DND-41 (cell line): ENCODE measurements around the gene LCNL1.

Source experiments
- ATAC-seq: fragments of 200-7000 bp; cut with Tn5 transposase; 3 replicates; pipeline ENCODE4 v1.9.1; 2021; ENCODE audit warnings: low read depth; ENCODE audit not compliant: insufficient read depth
- DNase-seq: peaks from one replicate; pipeline ENCODE4 v3.0.0-alpha.2; 2020
- H2AFZ ChIP-seq: 2 replicates; pipeline ENCODE4 v1.6.0; 2012; ENCODE audit warnings: low read depth, low read length
- H3K27ac ChIP-seq: 2 replicates; pipeline ENCODE4 v1.5.1; 2012; ENCODE audit warnings: low read length, inconsistent platforms
- H3K27me3 ChIP-seq: fragments of 200-600 bp; sonication (generic); 2 replicates; pipeline ENCODE4 v1.6.0; 2012; ENCODE audit warnings: low read length, mild to moderate bottlenecking, inconsistent platforms; ENCODE audit not compliant: insufficient read depth, poor library complexity
- H3K36me3 ChIP-seq: 2 replicates; pipeline ENCODE4 v1.5.1; 2012; ENCODE audit warnings: low read length, inconsistent platforms; ENCODE audit not compliant: insufficient read depth
- H3K4me1 ChIP-seq: 2 replicates; pipeline ENCODE4 v1.5.1; 2012; ENCODE audit warnings: mild to moderate bottlenecking, low read length; ENCODE audit not compliant: insufficient read depth
- H3K4me2 ChIP-seq: 2 replicates; pipeline ENCODE4 v1.6.0; 2012; ENCODE audit warnings: mild to moderate bottlenecking, moderate library complexity, low read length, inconsistent platforms; ENCODE audit not compliant: insufficient read depth
- H3K4me3 ChIP-seq, 2 experiments: fragments of 200-600 bp in 1 of 2; shearing (Covaris generic) in 1 of 2; 2 replicates each; pipeline ENCODE4 v1.5.1; 2012 to 2016; ENCODE audit warnings: inconsistent platforms in 2 of 2, low read length in 2 of 2, mild to moderate bottlenecking in 2 of 2, low read depth in 1 of 2, moderate library complexity in 1 of 2
- H3K79me2 ChIP-seq: 2 replicates; pipeline ENCODE4 v1.6.0; 2012; ENCODE audit warnings: low read length, inconsistent platforms; ENCODE audit not compliant: insufficient read depth
- H3K9ac ChIP-seq: 2 replicates; pipeline ENCODE4 v1.6.0; 2012; ENCODE audit warnings: low read depth, mild to moderate bottlenecking, inconsistent platforms, low read length, moderate library complexity
- H3K9me3 ChIP-seq: 2 replicates; pipeline ENCODE4 v1.5.1; 2012; ENCODE audit warnings: low read length, moderate library complexity, mild to moderate bottlenecking, inconsistent platforms; ENCODE audit not compliant: insufficient read depth, severe bottlenecking
- H4K20me1 ChIP-seq: 2 replicates; pipeline ENCODE4 v1.6.0; 2012; ENCODE audit warnings: low read length; ENCODE audit not compliant: insufficient read depth
- EZH2 ChIP-seq: IDR thresholded peaks from 3 replicates; pipeline ENCODE4 v1.6.1; 2012; ENCODE audit warnings: borderline replicate concordance, low read depth, mild to moderate bottlenecking, moderate library complexity, low read length, inconsistent platforms; ENCODE audit not compliant: severe bottlenecking
- TF ChIP-seq, protein P1 (sequence below): IDR thresholded peaks from 2 replicates; pipeline ENCODE4 v1.5.1; 2012; ENCODE audit warnings: borderline replicate concordance, low read length, moderate library complexity, mild to moderate bottlenecking; ENCODE audit not compliant: poor library complexity, severe bottlenecking; ENCODE audit errors: extremely low read depth

LCNL1 gene

DNA sequence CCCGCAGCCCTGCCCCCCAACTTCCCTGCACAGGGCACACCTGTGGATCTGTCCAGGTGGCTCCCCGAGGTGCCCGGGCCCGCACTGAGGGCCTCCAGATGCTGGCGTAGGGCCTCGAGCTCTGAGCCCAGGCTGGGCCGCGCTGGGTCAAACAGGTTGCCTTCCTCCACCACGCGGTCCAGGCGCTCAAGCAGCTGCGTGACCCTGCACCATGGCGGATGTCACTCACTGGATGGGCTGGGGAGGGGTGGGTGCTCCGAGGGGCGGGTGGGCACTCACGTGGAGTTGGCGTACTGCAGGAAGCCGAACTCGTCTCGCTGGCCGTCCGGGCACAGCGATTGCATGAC lies 39.8 kb downstream of the LCNL1 start:
- H3K9ac ChIP-seq: no peak overlapping the region
- peaks cover 14% of the 10 kb centered on the region for H3K4me1 ChIP-seq
- no peaks in the 10 kb centered on the region for H3K79me2 ChIP-seq
- H2AFZ ChIP-seq: no peak overlapping the region
- no peak overlapping the region for H3K27ac ChIP-seq
- H3K9me3 ChIP-seq: no peaks in the 10 kb centered on the region
- H3K4me3 ChIP-seq: no peak overlapping the region
- no peaks in the 10 kb centered on the region for H3K27me3 ChIP-seq
- no peak for ATAC-seq
- DNase-seq: no peak
- no peak overlapping the region for H3K4me2 ChIP-seq
- TF ChIP-seq, protein P1, sequence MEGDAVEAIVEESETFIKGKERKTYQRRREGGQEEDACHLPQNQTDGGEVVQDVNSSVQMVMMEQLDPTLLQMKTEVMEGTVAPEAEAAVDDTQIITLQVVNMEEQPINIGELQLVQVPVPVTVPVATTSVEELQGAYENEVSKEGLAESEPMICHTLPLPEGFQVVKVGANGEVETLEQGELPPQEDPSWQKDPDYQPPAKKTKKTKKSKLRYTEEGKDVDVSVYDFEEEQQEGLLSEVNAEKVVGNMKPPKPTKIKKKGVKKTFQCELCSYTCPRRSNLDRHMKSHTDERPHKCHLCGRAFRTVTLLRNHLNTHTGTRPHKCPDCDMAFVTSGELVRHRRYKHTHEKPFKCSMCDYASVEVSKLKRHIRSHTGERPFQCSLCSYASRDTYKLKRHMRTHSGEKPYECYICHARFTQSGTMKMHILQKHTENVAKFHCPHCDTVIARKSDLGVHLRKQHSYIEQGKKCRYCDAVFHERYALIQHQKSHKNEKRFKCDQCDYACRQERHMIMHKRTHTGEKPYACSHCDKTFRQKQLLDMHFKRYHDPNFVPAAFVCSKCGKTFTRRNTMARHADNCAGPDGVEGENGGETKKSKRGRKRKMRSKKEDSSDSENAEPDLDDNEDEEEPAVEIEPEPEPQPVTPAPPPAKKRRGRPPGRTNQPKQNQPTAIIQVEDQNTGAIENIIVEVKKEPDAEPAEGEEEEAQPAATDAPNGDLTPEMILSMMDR: no peak
- TF ChIP-seq EZH2: no peak
- no peaks in the 10 kb centered on the region for H4K20me1 ChIP-seq
- no peaks in the 10 kb centered on the region; the same call in 1 of the 2 replicates for H3K36me3 ChIP-seq

DNA sequence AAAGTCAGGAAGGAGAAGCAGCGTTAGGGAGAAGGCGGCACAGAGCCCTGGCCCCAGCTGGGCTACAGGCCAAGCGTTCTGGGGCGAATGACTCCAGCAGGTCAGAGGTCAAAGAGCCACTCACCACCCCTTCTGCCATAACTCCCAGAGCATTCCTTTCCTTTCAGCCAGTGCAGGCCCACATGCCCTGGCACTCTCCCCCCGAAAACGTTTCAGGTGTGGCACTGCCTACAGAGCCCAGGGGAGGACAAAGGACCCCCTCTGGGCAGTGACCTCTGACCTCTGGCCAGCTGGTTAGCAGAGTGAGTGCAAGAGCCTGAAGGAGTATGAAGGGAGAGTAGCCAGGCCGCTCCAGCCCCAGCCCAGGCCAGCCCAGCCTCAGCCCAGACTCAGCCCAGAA lies 40.4 kb downstream of the LCNL1 start:
- DNase-seq: no peak
- Histone ChIP-seq H3K36me3 (no peaks in the 10 kb centered on the region; the same call in 1 of the 2 replicates), H3K4me3 (no peak overlapping the region), H3K9ac (no peak overlapping the region), H3K4me2 (no peak overlapping the region), H3K27me3 (no peaks in the 10 kb centered on the region), H4K20me1 (no peaks in the 10 kb centered on the region), H3K27ac (no peak overlapping the region), H2AFZ (no peak overlapping the region), H3K9me3 (no peaks in the 10 kb centered on the region), H3K4me1 (peaks cover 14% of the 10 kb centered on the region), H3K79me2 (no peaks in the 10 kb centered on the region)
- TF ChIP-seq, protein P1: no peak
- no peak for TF ChIP-seq EZH2
- no peak for ATAC-seq

DNA sequence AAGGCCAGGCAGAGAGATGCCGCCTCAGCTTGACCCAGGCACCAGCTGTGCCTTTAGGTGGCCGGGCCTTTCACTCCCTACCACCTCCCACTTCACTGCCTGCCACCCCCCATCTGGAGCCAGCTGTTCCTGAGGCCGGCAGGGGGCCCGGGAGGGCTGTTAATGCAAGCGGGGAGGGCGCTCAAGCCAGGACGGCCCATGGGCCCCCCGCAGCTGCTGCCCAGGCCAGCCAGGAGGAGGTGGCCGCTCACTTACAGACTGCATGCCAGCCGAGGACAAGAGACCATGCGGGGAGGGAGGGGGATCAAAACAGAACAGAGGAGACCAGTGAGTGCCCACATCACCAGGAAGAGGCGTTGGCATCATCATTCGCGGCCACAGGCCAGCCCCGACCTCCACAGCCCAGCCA lies 40.8 kb downstream of the LCNL1 start:
- H3K79me2 ChIP-seq: no peaks in the 10 kb centered on the region
- no peak overlapping the region for H3K4me2 ChIP-seq
- no peaks in the 10 kb centered on the region for H4K20me1 ChIP-seq
- TF ChIP-seq EZH2: no peak
- TF ChIP-seq, protein P1: no peak
- H3K27me3 ChIP-seq: no peaks in the 10 kb centered on the region
- no peak overlapping the region for H3K27ac ChIP-seq
- no peak for ATAC-seq
- no peak overlapping the region for H3K9ac ChIP-seq
- DNase-seq: no peak
- H3K9me3 ChIP-seq: no peaks in the 10 kb centered on the region
- no peak overlapping the region for H2AFZ ChIP-seq
- H3K4me3 ChIP-seq: no peak overlapping the region
- peaks cover 18% of the 10 kb centered on the region for H3K4me1 ChIP-seq
- H3K36me3 ChIP-seq: no peaks in the 10 kb centered on the region; the same call in 1 of the 2 replicates

DNA sequence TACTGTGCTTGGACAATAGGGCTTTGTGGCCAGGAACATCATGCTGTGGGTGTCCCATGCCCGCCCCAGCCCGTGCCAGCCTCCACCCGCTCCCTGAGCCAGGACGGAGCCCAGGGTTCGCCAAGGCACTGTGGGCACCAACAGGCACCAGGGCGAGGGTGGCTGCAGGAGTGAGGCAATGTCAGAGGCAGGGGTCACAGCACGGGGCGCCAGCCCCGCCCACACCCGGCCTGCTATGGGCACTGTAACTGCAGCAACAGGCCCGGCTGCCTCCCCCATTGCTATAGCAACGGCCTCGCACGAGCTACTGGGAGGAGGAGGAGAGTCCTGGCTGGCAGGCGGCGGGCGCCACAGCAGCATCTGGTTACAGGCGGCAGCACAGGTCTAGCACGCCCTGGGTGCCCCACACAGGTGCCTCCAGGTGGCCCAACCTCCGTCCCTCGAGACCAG lies 42.7 kb downstream of the LCNL1 start:
- Histone ChIP-seq H3K4me1 (peaks cover 28% of the 10 kb centered on the region), H3K9me3 (no peaks in the 10 kb centered on the region), H3K9ac (no peak overlapping the region), H2AFZ (no peak overlapping the region), H3K4me3 (no peak overlapping the region), H3K27me3 (no peaks in the 10 kb centered on the region), H3K36me3 (no peaks in the 10 kb centered on the region; the same call in 1 of the 2 replicates), H3K4me2 (no peak overlapping the region), H3K27ac (no peak overlapping the region), H4K20me1 (peaks cover 8% of the 10 kb centered on the region), H3K79me2 (no peaks in the 10 kb centered on the region)
- ATAC-seq (no peak), DNase-seq (no peak)
- TF ChIP-seq, protein P1: no peak
- no peak for TF ChIP-seq EZH2
